Measurements from ENCODE around the gene RABGAP1.

DNA sequence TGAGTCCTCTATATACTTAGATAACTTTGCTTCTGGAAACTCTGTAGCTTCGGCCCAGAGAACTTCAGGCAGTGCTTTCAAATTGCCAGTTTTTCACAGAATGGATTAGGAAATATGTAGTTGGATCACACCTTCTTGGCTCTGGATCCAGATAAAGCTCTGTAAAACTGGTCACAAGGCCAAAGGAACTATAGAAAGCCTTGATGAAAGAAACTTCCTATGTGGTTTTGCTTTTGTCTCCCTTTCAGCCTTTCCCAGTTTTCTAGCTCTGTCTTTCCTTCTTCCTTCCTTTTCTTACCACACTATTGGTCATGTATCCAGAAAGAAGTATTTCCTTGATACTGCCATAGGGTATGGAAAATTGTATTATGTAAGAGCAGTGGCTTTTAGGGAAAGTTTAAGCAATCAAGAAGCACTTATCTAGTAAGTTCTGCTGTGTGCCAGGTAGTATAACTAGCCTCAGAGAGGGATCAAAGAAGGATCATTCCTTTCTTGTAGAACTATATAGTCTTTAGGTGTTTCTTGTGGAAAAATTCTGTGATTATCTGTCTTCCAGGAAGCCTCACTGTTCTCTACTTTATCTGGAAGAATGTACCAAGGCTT lies 98.9 kb downstream of the RABGAP1 start:
- TF ChIP-seq CTCF (conservative IDR thresholded peaks at IDR 0.05; ENCODE audit: low read depth in 2 of 2) = no peak
- TF ChIP-seq JUNB (IDR thresholded peaks at IDR 0.05; ENCODE audit: unreplicated experiment) = no peak
- no peak for TF ChIP-seq EZH2 (IDR thresholded peaks at IDR 0.05; ENCODE audit: low read depth, unreplicated experiment)
- no peak for TF ChIP-seq POLR2AphosphoS5 (IDR thresholded peaks at IDR 0.05; ENCODE audit: low read depth)
- TF ChIP-seq EZH2phosphoT487 (IDR thresholded peaks at IDR 0.05; ENCODE audit: unreplicated experiment) = no peak
- TF ChIP-seq CREB1 (CRISPR knock-in tag; IDR thresholded peaks at IDR 0.05; ENCODE audit: low read depth) = no peak
- no peak for TF ChIP-seq REST (IDR thresholded peaks at IDR 0.05; ENCODE audit: unreplicated experiment)
- TF ChIP-seq STAT1 (IDR thresholded peaks at IDR 0.05; ENCODE audit: unreplicated experiment) = no peak

All from GM23338 (cell line).